A549 treated with AZD9567 at 1 μM for 4 hours (cell line): ENCODE data around the gene SERPINB11. TPM values are rescaled to one million over a fixed set of nuclear protein-coding genes. Genes with fewer than 3 reads are reported as not detected.

Experiments
- total RNA-seq: library from RNA; stranded (reverse); fragments of 200-300 nt; extraction: Qiagen RNA extraction; gene quantifications from 5 replicates; pipeline ENCODE4 v1.2.3, GENCODE V29; 2022; ENCODE audit not compliant: insufficient read depth

Gene SERPINB11
- total RNA-seq: 0.10 to 0.14 TPM in 2 of 5 replicates, not detected in the others

GRCh38 chr18:63702660-63703059 lies at the start of gene SERPINB11:
TSS of gene SERPINB11 (plus strand) at chr18:63702960. CDS start at chr18:63710194, 7,234 bp downstream.

GRCh38 chr18:63661750-63662149 lies 41.0 kb upstream of the SERPINB11 start, which contains the start of gene SERPINB3:
TSS of gene SERPINB3 (minus strand) at chr18:63661893. CDS start at chr18:63661216, 677 bp downstream.

Other genes with a start within 250 kb of the SERPINB11 start
- 0.05 to 0.12 TPM (median 0.09 TPM) in 3 of 5 replicates, not detected in the others for gene SERPINB5, start 226.0 kb upstream of the SERPINB11 start, total RNA-seq
- not detected in 5 replicates for gene SERPINB12, start 160.6 kb upstream of the SERPINB11 start, total RNA-seq
- gene SERPINB13, start 115.6 kb upstream of the SERPINB11 start, total RNA-seq: not detected in 5 replicates
- 0.07 to 0.17 TPM (median 0.11 TPM) in 4 of 5 replicates, not detected in the other for gene SERPINB4, start 58.7 kb upstream of the SERPINB11 start, total RNA-seq
- 0.07 to 1.1 TPM (median 0.09 TPM) in 4 of 5 replicates, not detected in the other for gene SERPINB3, start 41.1 kb upstream of the SERPINB11 start, total RNA-seq
- 1.8 to 3.1 TPM (median 1.9 TPM) in 5 replicates for gene SERPINB7, start 72.5 kb downstream of the SERPINB11 start, total RNA-seq
- gene SERPINB2, start 184.7 kb downstream of the SERPINB11 start, total RNA-seq: 0.06 to 0.07 TPM in 2 of 5 replicates, not detected in the others
- not detected in 5 replicates for gene SERPINB10, start 205.0 kb downstream of the SERPINB11 start, total RNA-seq
- 0.18 to 0.55 TPM (median 0.50 TPM) in 3 of 5 replicates, not detected in the others for gene HMSD, start 246.3 kb downstream of the SERPINB11 start, total RNA-seq